GM06990 (cell line): ENCODE results near the gene PDIA2.
"Not testable (repeated sequence)": the region's sequence is repeated elsewhere in the genome, so short reads cannot be mapped to it uniquely, and the experiment has no call there.

ENCODE experiments used
- DNase-seq: peaks from one replicate; pipeline ENCODE4 v3.0.0-alpha.2; 2011; ENCODE audit not compliant: insufficient read length; ENCODE audit errors: extremely low read depth
- H3K27me3 ChIP-seq: replicated peaks from 2 replicates; pipeline ENCODE4 v1.6.0; 2011; ENCODE audit warnings: low read length; ENCODE audit not compliant: control insufficient read depth, insufficient read depth
- H3K36me3 ChIP-seq: 2 replicates; pipeline ENCODE4 v1.5.1; 2011; ENCODE audit warnings: low read length; ENCODE audit not compliant: control insufficient read depth, insufficient read depth
- H3K4me3 ChIP-seq: replicated peaks from 2 replicates; pipeline ENCODE4 v1.5.1; 2011; ENCODE audit warnings: low read depth, mild to moderate bottlenecking, control low read depth, low read length
- TF ChIP-seq, protein P1 (sequence below): IDR thresholded peaks from 2 replicates; pipeline ENCODE4 v1.5.1; 2011; ENCODE audit warnings: low read length, control low read depth, mild to moderate bottlenecking, inconsistent platforms; ENCODE audit not compliant: insufficient read depth, poor library complexity, severe bottlenecking

Gene PDIA2

DNA sequence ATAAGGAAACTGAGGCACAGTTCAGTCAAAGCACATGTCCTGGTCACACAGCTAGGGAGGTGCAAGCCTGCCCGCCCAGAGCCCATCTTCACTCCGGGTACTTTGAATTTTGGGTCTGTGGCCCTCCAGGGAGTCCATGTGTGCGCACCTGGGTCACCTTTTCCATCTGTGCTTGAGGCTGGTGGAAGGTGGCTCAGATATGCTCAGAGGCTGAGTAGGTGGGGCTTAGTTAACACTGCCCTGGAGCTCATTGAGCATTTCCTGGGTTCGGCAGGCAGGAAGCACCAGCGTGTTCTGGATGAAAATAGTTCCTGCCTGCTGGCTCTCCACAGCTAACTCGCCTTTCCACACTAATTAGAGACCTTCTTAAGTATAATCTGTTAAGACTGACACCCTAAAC lies 29.1 kb upstream of the PDIA2 start:
- Histone ChIP-seq H3K36me3 (peaks cover 5% of the 10 kb centered on the region), H3K4me3 (no peak overlapping the region), H3K27me3 (no peaks in the 10 kb centered on the region)
- TF ChIP-seq, protein P1, sequence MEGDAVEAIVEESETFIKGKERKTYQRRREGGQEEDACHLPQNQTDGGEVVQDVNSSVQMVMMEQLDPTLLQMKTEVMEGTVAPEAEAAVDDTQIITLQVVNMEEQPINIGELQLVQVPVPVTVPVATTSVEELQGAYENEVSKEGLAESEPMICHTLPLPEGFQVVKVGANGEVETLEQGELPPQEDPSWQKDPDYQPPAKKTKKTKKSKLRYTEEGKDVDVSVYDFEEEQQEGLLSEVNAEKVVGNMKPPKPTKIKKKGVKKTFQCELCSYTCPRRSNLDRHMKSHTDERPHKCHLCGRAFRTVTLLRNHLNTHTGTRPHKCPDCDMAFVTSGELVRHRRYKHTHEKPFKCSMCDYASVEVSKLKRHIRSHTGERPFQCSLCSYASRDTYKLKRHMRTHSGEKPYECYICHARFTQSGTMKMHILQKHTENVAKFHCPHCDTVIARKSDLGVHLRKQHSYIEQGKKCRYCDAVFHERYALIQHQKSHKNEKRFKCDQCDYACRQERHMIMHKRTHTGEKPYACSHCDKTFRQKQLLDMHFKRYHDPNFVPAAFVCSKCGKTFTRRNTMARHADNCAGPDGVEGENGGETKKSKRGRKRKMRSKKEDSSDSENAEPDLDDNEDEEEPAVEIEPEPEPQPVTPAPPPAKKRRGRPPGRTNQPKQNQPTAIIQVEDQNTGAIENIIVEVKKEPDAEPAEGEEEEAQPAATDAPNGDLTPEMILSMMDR = no peak
- DNase-seq = no peak

DNA sequence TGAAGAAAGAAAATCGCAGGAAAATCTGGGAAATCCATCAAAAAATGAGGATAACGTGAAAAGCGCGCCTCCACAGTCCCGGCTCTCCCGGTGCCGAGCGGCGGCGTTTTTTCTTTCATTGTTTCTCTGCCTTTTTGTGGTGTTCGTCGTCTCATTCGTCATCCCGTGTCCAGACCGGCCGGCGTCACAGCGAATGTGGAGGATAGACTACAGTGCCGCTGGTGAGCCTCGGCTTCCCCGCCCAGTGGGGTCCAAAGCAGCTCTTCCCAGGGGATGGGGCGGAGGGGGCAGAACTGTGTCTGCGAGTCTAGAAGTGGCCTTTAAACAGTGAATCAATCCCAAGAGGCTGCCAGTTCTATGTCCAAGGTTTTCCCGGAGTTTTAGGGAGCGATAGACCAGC lies 28.5 kb upstream of the PDIA2 start:
- TF ChIP-seq, protein P1 = no peak
- Histone ChIP-seq H3K36me3 (peaks cover 5% of the 10 kb centered on the region), H3K4me3 (no peak overlapping the region), H3K27me3 (no peaks in the 10 kb centered on the region)
- DNase-seq = no peak

DNA sequence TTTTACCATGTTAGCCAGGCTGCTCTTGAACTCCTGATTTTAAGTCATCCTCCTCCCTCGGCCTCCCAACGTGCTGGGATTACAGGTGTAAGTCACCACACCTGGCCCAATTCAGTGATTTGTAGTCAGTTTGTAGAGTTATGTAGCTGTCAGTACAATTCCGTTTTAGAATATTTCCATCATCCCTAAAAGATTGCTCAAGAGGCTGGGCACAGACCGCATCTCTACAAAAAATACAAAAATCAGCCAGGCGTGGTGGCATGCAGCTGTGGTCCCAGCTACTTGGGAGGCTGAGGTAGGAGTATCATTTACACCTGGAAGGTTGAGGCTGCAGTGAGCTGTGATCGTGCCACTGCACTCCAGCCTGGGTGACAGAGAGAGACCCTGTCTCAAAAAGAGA lies 27.8 kb upstream of the PDIA2 start:
- TF ChIP-seq, protein P1 = no peak
- DNase-seq = no peak
- no peak overlapping the region for H3K4me3 ChIP-seq
- H3K27me3 ChIP-seq = no peaks in the 10 kb centered on the region
- H3K36me3 ChIP-seq = peaks cover 8% of the 10 kb centered on the region

DNA sequence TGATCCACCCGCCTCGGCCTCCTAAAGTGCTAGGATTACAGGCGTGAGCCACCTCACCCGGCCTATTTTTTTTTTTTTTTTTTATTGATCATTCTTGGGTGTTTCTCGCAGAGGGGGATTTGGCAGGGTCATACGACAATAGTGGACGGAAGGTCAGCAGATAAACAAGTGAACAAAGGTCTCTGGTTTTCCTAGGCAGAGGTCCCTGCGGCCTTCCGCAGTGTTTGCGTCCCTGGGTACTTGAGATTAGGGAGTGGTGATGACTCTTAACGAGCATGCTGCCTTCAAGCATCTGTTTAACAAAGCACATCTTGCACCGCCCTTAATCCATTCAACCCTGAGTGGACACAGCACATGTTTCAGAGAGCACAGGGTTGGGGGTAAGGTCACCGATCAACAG lies 24.9 kb upstream of the PDIA2 start:
- peaks cover 11% of the 10 kb centered on the region for H3K36me3 ChIP-seq
- DNase-seq, H3K4me3 ChIP-seq, H3K27me3 ChIP-seq: not testable (repeated sequence)

DNA sequence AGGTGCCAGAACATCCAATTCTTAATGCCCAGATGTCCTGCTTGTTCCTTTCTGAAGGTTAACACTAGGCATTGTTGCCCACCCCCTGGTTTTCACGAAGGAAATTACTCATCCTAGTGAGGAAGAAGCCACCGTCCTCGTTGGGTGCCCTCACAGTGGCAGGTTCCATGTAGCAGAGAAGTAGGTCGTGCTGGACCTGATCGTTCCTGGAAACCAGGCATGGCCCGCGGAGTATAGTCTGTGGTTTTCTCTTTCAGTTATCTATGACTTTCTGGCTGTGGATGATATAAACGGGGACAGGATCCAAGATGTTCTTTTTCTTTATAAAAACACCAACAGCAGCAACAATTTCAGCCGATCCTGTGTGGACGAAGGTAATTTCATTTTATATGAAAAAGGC lies 23.7 kb upstream of the PDIA2 start:
- DNase-seq = no peak
- Histone ChIP-seq H3K36me3 (peaks cover 10% of the 10 kb centered on the region), H3K4me3 (no peak overlapping the region), H3K27me3 (no peaks in the 10 kb centered on the region)
- TF ChIP-seq, protein P1 = no peak

DNA sequence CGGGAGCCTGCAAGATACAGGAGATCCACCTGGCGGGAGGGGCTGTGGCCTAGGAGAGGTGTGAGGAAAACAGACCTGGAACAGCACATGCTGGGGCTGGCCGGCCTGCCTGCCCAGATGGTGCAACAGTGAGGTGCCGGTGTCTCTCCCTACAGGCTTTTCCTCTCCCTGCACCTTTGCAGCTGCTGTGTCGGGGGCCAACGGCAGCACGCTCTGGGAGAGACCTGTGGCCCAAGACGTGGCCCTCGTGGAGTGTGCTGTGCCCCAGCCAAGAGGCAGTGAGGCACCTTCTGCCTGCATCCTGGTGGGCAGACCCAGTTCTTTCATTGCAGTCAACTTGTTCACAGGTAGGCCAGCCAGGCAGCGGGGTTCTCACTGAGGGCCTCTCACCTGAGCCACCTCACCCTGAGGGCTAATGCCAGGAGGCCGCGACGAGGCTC lies 23.1 kb upstream of the PDIA2 start:
- DNase-seq = no peak
- Histone ChIP-seq H3K36me3 (peaks cover 11% of the 10 kb centered on the region), H3K27me3 (no peaks in the 10 kb centered on the region), H3K4me3 (no peak overlapping the region)
- TF ChIP-seq, protein P1 = no peak
